Esophagus squamous epithelium (tissue), 4 donors: ENCODE measurements around the gene MIPOL1.

Source experiments
- CTCF ChIP-seq, 6 experiments: fragments of 450-650 bp in 4 of 6; fragments of 200-600 bp in 2 of 6; sonication (generic) in 2 of 6; IDR thresholded peaks; one replicate each; pipeline ENCODE4 v1.5.1; 2016 to 2019; ENCODE audit warnings: antibody characterized with exemption in 6 of 6, mild to moderate bottlenecking in 4 of 6, moderate library complexity in 4 of 6
- POLR2A ChIP-seq, 4 donors: fragments of 450-650 bp; IDR thresholded peaks; one replicate each; pipeline ENCODE4 v1.6.1; 2017; ENCODE audit warnings: antibody characterized with exemption in 4 of 4, mild to moderate bottlenecking in 4 of 4, moderate library complexity in 3 of 4

- TF ChIP-seq CTCF (IDR thresholded peaks at IDR 0.05) = no peak
- TF ChIP-seq POLR2A (IDR thresholded peaks at IDR 0.05) = no peak
Measured at GRCh38 chr14:37428954-37429353, 231.2 kb downstream of the MIPOL1 start.
